Endothelial cell of umbilical vein (primary cell): ENCODE data around the gene CFAP20DC. TPM values are rescaled to one million over a fixed set of nuclear protein-coding genes. Genes with fewer than 3 reads are reported as not detected.

Experiments
- BruUV-seq: library from RNA; stranded (reverse); fragments of 400-500 nt; replicated peaks from 2 replicates; lab custom pipeline; 2021; lab: Mats Ljungman, UMichigan
- CTCF ChIA-PET: fragments of 300-600, 350-600 bp; sonication (Branson Sonifier 250); formaldehyde crosslinking; loops from one replicate; lab custom pipeline; 2021; ENCODE audit warnings: antibody characterized with exemption, inconsistent platforms; lab: Charles Lee
- POLR2A ChIA-PET: fragments of 300-600, 350-600 bp; sonication (Branson Sonifier 250); formaldehyde crosslinking; loops from one replicate; lab custom pipeline; 2021; ENCODE audit warnings: antibody characterized with exemption, inconsistent platforms; lab: Charles Lee
- DNase-seq: peaks from one replicate; pipeline ENCODE4 v3.0.0-alpha.2; 2011; ENCODE audit warnings: low read depth, low spot score
- FAIRE-seq: peaks from 2 replicates; lab custom pipeline; 2011; peaks lifted over from hg19 to GRCh38; lab: Jason Lieb, UNC
- H2AFZ ChIP-seq: 2 replicates; pipeline ENCODE4 v1.6.0; 2012; ENCODE audit warnings: low read depth, low read length, control low read depth, inconsistent platforms
- H3K27ac ChIP-seq: 2 replicates; pipeline ENCODE4 v1.5.1; 2011; ENCODE audit warnings: low read depth, mild to moderate bottlenecking, control low read depth, low read length, moderate library complexity; ENCODE audit not compliant: insufficient read depth
- H3K27me3 ChIP-seq, 2 experiments: 2 replicates each; pipeline versions ENCODE4 v1.6.0 to v1.6.1; 2011; ENCODE audit warnings: low read length in 2 of 2, mixed read lengths in 1 of 2; ENCODE audit not compliant: control insufficient read depth in 2 of 2, insufficient read depth in 2 of 2
- H3K36me3 ChIP-seq, 2 experiments: 2 replicates in 1 of 2; 3 replicates in 1 of 2; pipeline ENCODE4 v1.5.1; 2011; ENCODE audit warnings: low read length in 2 of 2, mild to moderate bottlenecking in 1 of 2, moderate library complexity in 1 of 2; ENCODE audit not compliant: control insufficient read depth in 2 of 2, insufficient read depth in 2 of 2; ENCODE audit errors: extremely low read depth in 1 of 2
- H3K4me1 ChIP-seq: 3 replicates; pipeline ENCODE4 v1.5.1; 2011; ENCODE audit warnings: mild to moderate bottlenecking, low read length; ENCODE audit not compliant: control insufficient read depth, insufficient read depth; ENCODE audit errors: extremely low read depth
- H3K4me2 ChIP-seq: 2 replicates; pipeline ENCODE4 v1.6.1; 2011; ENCODE audit warnings: low read length, control low read depth, mixed read lengths; ENCODE audit not compliant: insufficient read depth
- H3K4me3 ChIP-seq, 3 experiments: fragments of 200-600 bp in 1 of 3; sonication (generic), shearing (Covaris generic) in 1 of 3; replicated peaks in 1 of 3; 2 replicates each; pipeline ENCODE4 v1.5.1; 2011 to 2016; ENCODE audit warnings: control low read depth in 3 of 3, low read length in 3 of 3, mild to moderate bottlenecking in 2 of 3, inconsistent platforms in 1 of 3, low read depth in 1 of 3, moderate library complexity in 1 of 3; ENCODE audit not compliant: insufficient read depth in 1 of 3
- H3K79me2 ChIP-seq: 2 replicates; pipeline ENCODE4 v1.6.0; 2012; ENCODE audit warnings: low read length, inconsistent platforms; ENCODE audit not compliant: control insufficient read depth, insufficient read depth
- H3K9ac ChIP-seq: replicated peaks from 2 replicates; pipeline ENCODE3; 2011; ENCODE audit warnings: low read length, control low read depth; ENCODE audit not compliant: insufficient read depth; ENCODE audit errors: extremely low read depth
- H3K9me1 ChIP-seq: replicated peaks from 3 replicates; pipeline ENCODE4 v1.6.0; 2011; ENCODE audit warnings: mild to moderate bottlenecking, low read length; ENCODE audit not compliant: control insufficient read depth, insufficient read depth; ENCODE audit errors: extremely low read depth
- H3K9me3 ChIP-seq: replicated peaks from 2 replicates; pipeline ENCODE4 v1.5.1; 2012; ENCODE audit warnings: low read length, inconsistent platforms; ENCODE audit not compliant: control insufficient read depth, insufficient read depth
- H4K20me1 ChIP-seq: replicated peaks from 2 replicates; pipeline ENCODE3; 2011; ENCODE audit warnings: mild to moderate bottlenecking, low read length; ENCODE audit not compliant: control insufficient read depth, insufficient read depth; ENCODE audit errors: extremely low read depth
- CTCF ChIP-seq, 2 donors: IDR thresholded peaks; 1 replicate in 1 of 2; 2 replicates in 1 of 2; pipeline ENCODE4 v1.5.1; 2011; ENCODE audit warnings: low read length in 2 of 2, mild to moderate bottlenecking in 2 of 2, moderate library complexity in 2 of 2, control low read depth in 1 of 2, inconsistent platforms in 1 of 2, low read depth in 1 of 2; ENCODE audit not compliant: insufficient read depth in 1 of 2; ENCODE audit errors: extremely low read depth in 1 of 2
- EZH2 ChIP-seq: IDR thresholded peaks from 2 replicates; pipeline ENCODE4 v1.6.1; 2012; ENCODE audit warnings: borderline replicate concordance, low read depth, mild to moderate bottlenecking, moderate library complexity, low read length, inconsistent platforms; ENCODE audit not compliant: severe bottlenecking
- FOS ChIP-seq: IDR thresholded peaks from 2 replicates; pipeline ENCODE4 v1.6.1; 2011; ENCODE audit warnings: mild to moderate bottlenecking, low read length, moderate library complexity, borderline replicate concordance; ENCODE audit not compliant: insufficient read depth
- GATA2 ChIP-seq: IDR thresholded peaks from 2 replicates; pipeline ENCODE4 v1.7.0; 2011; ENCODE audit warnings: low read depth, mild to moderate bottlenecking, moderate library complexity, mixed read lengths, low read length; ENCODE audit not compliant: insufficient read length, insufficient read depth
- JUN ChIP-seq: IDR thresholded peaks from 2 replicates; pipeline ENCODE4 v1.6.1; 2011; ENCODE audit warnings: borderline replicate concordance, low read depth; ENCODE audit not compliant: insufficient read length, insufficient read depth
- MAX ChIP-seq: IDR thresholded peaks from 2 replicates; pipeline ENCODE4 v1.6.1; 2011; ENCODE audit not compliant: insufficient read depth, insufficient read length
- MYC ChIP-seq: IDR thresholded peaks from one replicate; pipeline ENCODE4 v1.6.1; 2011; ENCODE audit warnings: mild to moderate bottlenecking, low read depth, low read length
- POLR2A ChIP-seq: IDR thresholded peaks from 2 replicates; pipeline ENCODE4 v1.6.1; 2012; ENCODE audit warnings: low read depth, mild to moderate bottlenecking, control low read depth, low read length
- POLR2AphosphoS5 ChIP-seq: IDR thresholded peaks from 2 replicates; pipeline ENCODE4 v1.6.1; 2012; ENCODE audit warnings: low read depth, mild to moderate bottlenecking, control low read depth, low read length, moderate library complexity; ENCODE audit not compliant: insufficient read depth
- dilution Hi-C: fragments of 300-500 bp; cut with MboI; formaldehyde crosslinking; loops from one replicate; pipeline ENCODE4 v1.15.0; 2019; ENCODE audit warnings: low sequenced_read_pairs; ENCODE audit not compliant: extremely low pct_ligation_motif_present
- intact Hi-C: fragments of 100-400 bp; cut with micrococcal nuclease; formaldehyde crosslinking; loops from one replicate; pipeline ENCODE4 v1.10.0; 2022
- polyA plus RNA-seq, 4 experiments: library from polyadenylated mRNA; depleted of rRNA in 3 of 4; stranded (reverse) in 3 of 4; unstranded in 1 of 4; fragments of >200 nt; gene quantifications; 2 replicates each; pipeline versions ENCODE4 v1.2.1 to v1.2.3, GENCODE V29; 2011 to 2012; ENCODE audit warnings: missing spikeins in 1 of 4
- total RNA-seq: library from RNA; stranded (reverse); gene quantifications from 2 replicates; pipeline ENCODE4 v1.2.3, GENCODE V29; 2021

Gene CFAP20DC
- total and polyA plus RNA-seq, 2 donors (not counting 3 experiments of a cell fraction or from before 2014, with no cell fraction given), result 0.92 to 2.1 TPM

GRCh38 chr3:59072681-59073080, 22.9 kb upstream of the CFAP20DC start:
- Histone ChIP-seq H3K27ac (no peak overlapping the region), H3K36me3 (no peaks in the 10 kb centered on the region), H3K4me1 (no peaks in the 10 kb centered on the region), H3K9ac (no peak overlapping the region), H2AFZ (no peak overlapping the region), H3K9me3 (no peaks in the 10 kb centered on the region), H4K20me1 (no peaks in the 10 kb centered on the region), H3K79me2 (no peaks in the 10 kb centered on the region), H3K27me3 (peaks cover 0 to 2% of the 10 kb centered on the region in 2 experiments), H3K4me2 (no peak overlapping the region), H3K4me3 (no peak overlapping the region), H3K9me1 (no peaks in the 10 kb centered on the region)
- DNase-seq (no peak), FAIRE-seq (no peak)
- TF ChIP-seq EZH2 (no peak), MYC (no peak), GATA2 (no peak), FOS (no peak), POLR2AphosphoS5 (no peak), JUN (no peak), POLR2A (no peak), CTCF (IDR thresholded peaks at IDR 0.05; ENCODE audit: extremely low read depth in 1 of 2, insufficient read depth in 1 of 2, low read depth in 1 of 2, low read length in 2 of 2) (no peak), MAX (no peak)
- no TSS peak for BruUV-seq
- ChIA-PET CTCF (interaction anchor here (1.1 kb wide), 1 partner anchor 8 kb away, joined by 3 read pairs; no protein-coding TSS in a partner anchor), POLR2A (no interaction called here)
- dilution Hi-C loops, result no loop called here
- intact Hi-C loops, result no loop called here
